ENCODE data around the gene MYO15B. TPM values are rescaled to one million over a fixed set of nuclear protein-coding genes. Genes with fewer than 3 reads are reported as not detected.

The MYO15B gene
- total RNA-seq, 2 experiments from 2014 or later: 17.8 to 18.9 TPM

GRCh38 chr17:75617218-75617617 is 29.6 kb downstream of the MYO15B start:
- no peak overlapping the region for H3K4me3 Mint-ChIP-seq
- H3K27ac Mint-ChIP-seq: no peak overlapping the region
- no peaks in the 10 kb centered on the region for H3K9me3 Mint-ChIP-seq
- no peaks in the 10 kb centered on the region for H3K36me3 Mint-ChIP-seq
- DNase-seq: no peak
- H3K4me1 Mint-ChIP-seq: no peaks in the 10 kb centered on the region
- H3K27me3 Mint-ChIP-seq: no peaks in the 10 kb centered on the region

DNA sequence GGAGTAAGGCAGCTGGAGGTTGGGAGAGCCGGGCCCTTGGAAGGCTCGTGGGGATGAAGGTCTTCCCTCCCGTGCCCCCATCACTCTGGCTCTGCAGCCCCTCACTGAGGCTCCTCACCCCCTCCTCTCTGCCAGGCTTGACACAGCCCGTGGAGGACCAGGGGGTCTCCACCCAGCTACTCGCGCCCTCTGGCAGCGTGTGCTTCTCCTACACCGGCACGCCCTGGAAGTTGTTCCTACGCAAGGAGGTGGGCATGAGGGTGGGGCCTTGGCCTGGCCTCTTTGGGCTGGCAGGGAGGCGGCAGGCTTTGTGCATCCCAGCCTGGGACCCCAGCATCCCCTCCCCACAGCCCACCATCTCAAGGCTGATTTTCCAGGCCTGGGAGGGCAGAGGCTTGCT is 30.1 kb downstream of the MYO15B start:
- H3K36me3 Mint-ChIP-seq: no peaks in the 10 kb centered on the region
- no peaks in the 10 kb centered on the region for H3K9me3 Mint-ChIP-seq
- H3K4me3 Mint-ChIP-seq: no peak overlapping the region
- H3K27me3 Mint-ChIP-seq: no peaks in the 10 kb centered on the region
- DNase-seq: no peak
- no peaks in the 10 kb centered on the region for H3K4me1 Mint-ChIP-seq
- no peak overlapping the region for H3K27ac Mint-ChIP-seq

DNA sequence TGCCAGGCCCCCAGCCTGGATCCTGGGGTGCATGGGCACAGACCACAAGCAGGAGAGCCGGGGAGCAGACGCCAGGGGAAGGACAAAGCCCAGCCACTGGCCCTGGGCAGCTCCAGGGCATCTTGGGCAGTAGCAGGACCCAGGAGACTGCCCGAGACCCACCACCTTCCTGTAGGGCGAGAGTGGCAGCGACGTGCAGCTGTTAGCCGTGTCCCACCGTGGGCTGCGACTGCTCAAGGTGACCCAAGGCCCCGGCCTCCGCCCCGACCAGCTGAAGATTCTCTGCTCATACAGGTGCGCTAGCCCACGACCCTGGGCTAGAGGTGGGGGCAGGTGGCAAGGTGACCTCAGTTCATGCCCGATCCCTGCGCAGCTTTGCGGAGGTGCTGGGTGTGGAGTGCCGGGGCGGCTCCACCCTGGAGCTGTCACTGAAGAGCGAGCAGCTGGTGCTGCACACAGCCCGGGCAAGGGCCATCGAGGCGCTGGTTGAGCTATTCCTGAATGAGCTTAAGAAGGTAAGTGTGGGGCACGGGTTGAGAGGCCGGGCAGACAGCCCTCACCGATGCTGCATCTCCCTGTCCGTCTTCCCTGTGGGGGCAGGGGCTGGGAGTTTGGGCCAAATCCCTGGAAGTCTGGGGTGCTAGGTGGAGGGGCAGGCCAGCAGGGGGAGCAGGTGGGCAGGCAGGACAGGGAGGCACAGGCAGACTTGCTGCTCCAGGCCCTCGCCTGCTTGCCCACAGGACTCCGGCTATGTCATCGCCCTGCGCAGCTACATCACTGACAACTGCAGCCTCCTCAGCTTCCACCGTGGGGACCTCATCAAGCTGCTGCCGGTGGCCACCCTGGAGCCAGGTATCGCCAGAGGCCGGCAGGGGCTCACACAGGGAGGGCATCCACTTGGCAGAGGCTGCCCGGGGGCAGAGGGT is 32.2 kb downstream of the MYO15B start:
- no peaks in the 10 kb centered on the region for H3K27me3 Mint-ChIP-seq
- H3K27ac Mint-ChIP-seq: no peak overlapping the region
- H3K4me3 Mint-ChIP-seq: no peak overlapping the region
- H3K4me1 Mint-ChIP-seq: no peaks in the 10 kb centered on the region
- H3K9me3 Mint-ChIP-seq: no peaks in the 10 kb centered on the region
- H3K36me3 Mint-ChIP-seq: no peaks in the 10 kb centered on the region
- peak; percentile 24 for DNase-seq

DNA sequence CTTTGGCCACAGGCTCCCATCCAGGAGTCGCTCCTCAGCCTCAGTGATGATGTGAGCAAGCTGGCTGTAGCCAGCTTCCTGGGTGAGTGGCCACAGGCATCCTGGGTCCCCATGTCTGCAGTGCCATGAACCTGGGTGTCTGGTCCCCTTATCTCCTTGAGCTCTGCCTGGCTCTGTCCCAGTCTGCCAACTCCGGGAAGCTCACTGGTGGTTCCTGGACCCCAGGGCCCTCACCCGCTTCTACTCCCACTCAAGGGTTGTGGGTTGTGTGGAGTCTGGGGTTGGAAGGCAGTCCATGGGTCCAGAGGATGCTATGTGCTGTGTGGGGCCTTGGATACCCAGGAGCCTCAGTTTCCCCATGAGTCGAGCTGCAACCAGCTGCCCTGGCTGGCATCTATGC is 33.9 kb downstream of the MYO15B start:
- Mint-ChIP-seq H3K27ac (no peak overlapping the region), H3K27me3 (no peaks in the 10 kb centered on the region)

DNA sequence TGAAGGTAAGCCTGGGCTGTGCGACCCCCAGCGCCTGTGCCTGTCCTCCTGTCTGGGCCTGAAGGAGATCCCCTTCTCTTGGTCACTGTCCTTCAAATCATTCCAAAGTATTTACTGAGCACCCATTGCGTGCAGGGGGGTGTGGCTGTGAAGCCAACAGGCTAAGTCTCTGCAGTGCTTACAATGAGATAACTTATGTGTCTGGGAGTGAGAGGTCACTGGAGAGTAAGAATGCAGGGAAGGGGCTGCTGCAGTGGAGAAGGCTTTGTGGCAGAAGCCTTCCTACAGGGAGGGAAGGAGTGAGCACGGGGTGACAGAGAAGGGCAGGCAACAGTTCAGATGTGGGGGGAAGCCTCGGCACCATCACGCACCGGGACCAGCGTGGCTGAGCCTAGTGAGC is 34.5 kb downstream of the MYO15B start:
- Mint-ChIP-seq H3K9me3 (no peaks in the 10 kb centered on the region), H3K27ac (no peak overlapping the region), H3K4me1 (no peaks in the 10 kb centered on the region), H3K4me3 (no peak overlapping the region), H3K27me3 (no peaks in the 10 kb centered on the region), H3K36me3 (no peaks in the 10 kb centered on the region)
- no peak for DNase-seq

More for the DNA sequence above, 33.9 kb downstream of the MYO15B start:
- Mint-ChIP-seq H3K4me1 (no peaks in the 10 kb centered on the region), H3K36me3 (no peaks in the 10 kb centered on the region), H3K4me3 (no peak overlapping the region), H3K9me3 (no peaks in the 10 kb centered on the region)
- no peak for DNase-seq

DNA sequence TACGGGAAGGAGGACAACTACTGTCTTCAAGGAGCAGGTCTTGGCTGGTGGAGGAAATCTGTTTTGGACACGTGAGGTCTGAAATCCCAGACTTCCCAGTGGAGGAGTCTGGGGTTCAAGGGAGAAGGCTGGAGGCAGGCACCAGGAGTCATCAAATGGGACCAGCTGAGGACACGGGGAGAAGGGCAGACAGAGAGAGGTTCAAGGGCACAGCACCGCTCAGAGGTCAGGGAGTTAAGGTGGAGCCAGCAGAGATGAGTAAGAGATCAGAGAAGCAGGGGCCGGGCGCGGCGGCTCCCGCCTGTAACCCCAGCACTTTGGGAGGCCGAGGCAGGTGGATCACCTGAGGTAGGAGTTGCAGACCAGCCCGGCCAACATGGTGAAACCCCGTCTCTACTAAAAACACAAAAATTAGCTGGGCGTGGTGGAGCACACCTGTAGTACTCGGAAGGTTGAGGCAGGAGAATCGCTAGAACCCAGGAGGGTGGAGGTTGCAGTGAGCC is 35.2 kb downstream of the MYO15B start:
- H3K9me3 Mint-ChIP-seq: no peaks in the 10 kb centered on the region
- H3K36me3 Mint-ChIP-seq: no peaks in the 10 kb centered on the region

GRCh38 chr17:75623386-75623785 is 35.8 kb downstream of the MYO15B start:
- Mint-ChIP-seq H3K4me3 (no peak overlapping the region), H3K27ac (no peak overlapping the region), H3K4me1 (no peaks in the 10 kb centered on the region), H3K9me3 (no peaks in the 10 kb centered on the region), H3K27me3 (no peaks in the 10 kb centered on the region), H3K36me3 (no peaks in the 10 kb centered on the region)
- no peak for DNase-seq

More for the DNA sequence above, 35.2 kb downstream of the MYO15B start:
- Mint-ChIP-seq H3K27ac (no peak overlapping the region), H3K4me1 (no peaks in the 10 kb centered on the region), H3K4me3 (no peak overlapping the region), H3K27me3 (no peaks in the 10 kb centered on the region)
- DNase-seq: no peak

DNA sequence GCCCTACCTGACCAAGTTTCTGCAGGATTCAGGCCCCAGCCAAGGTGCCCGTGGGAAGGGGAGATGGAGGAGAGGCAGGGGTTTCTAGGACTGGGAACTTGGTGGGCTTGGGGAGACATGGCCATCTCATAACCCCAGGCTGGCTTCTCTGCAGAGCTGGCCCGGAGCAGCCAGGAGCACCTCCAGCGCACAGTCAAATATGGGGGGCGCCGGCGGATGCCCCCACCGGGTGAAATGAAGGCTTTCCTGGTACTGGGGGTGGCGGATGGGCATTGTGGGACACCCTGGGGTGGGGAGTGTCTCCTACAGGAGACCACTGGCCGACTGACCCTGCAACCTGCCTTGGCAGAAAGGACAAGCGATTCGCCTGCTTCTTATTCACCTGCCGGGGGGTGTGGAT is 36.4 kb downstream of the MYO15B start:
- Mint-ChIP-seq H3K36me3 (no peaks in the 10 kb centered on the region), H3K27ac (no peak overlapping the region), H3K4me3 (no peak overlapping the region), H3K9me3 (no peaks in the 10 kb centered on the region), H3K27me3 (no peaks in the 10 kb centered on the region), H3K4me1 (no peaks in the 10 kb centered on the region)
- no peak for DNase-seq

- H3K27ac Mint-ChIP-seq: no peak overlapping the region
- H3K27me3 Mint-ChIP-seq: no peaks in the 10 kb centered on the region
- H3K4me3 Mint-ChIP-seq: no peak overlapping the region
- DNase-seq: no peak
- H3K36me3 Mint-ChIP-seq: no peaks in the 10 kb centered on the region
- no peaks in the 10 kb centered on the region for H3K9me3 Mint-ChIP-seq
- no peaks in the 10 kb centered on the region for H3K4me1 Mint-ChIP-seq
Measured at GRCh38 chr17:75624714-75625345, 37.2 kb downstream of the MYO15B start.

GRCh38 chr17:75625813-75626486 is 38.4 kb downstream of the MYO15B start:
- H3K36me3 Mint-ChIP-seq: no peaks in the 10 kb centered on the region
- no peaks in the 10 kb centered on the region for H3K4me1 Mint-ChIP-seq
- no peaks in the 10 kb centered on the region for H3K9me3 Mint-ChIP-seq
- H3K27ac Mint-ChIP-seq: no peak overlapping the region
- no peak overlapping the region for H3K4me3 Mint-ChIP-seq
- H3K27me3 Mint-ChIP-seq: no peaks in the 10 kb centered on the region
- peak; percentile 36 for DNase-seq

GRCh38 chr17:75626496-75627038 is 39.0 kb downstream of the MYO15B start:
- no peak for DNase-seq
- no peak overlapping the region for H3K4me3 Mint-ChIP-seq
- no peaks in the 10 kb centered on the region for H3K36me3 Mint-ChIP-seq
- no peaks in the 10 kb centered on the region for H3K4me1 Mint-ChIP-seq
- H3K9me3 Mint-ChIP-seq: no peaks in the 10 kb centered on the region
- H3K27ac Mint-ChIP-seq: no peak overlapping the region
- H3K27me3 Mint-ChIP-seq: no peaks in the 10 kb centered on the region

DNA sequence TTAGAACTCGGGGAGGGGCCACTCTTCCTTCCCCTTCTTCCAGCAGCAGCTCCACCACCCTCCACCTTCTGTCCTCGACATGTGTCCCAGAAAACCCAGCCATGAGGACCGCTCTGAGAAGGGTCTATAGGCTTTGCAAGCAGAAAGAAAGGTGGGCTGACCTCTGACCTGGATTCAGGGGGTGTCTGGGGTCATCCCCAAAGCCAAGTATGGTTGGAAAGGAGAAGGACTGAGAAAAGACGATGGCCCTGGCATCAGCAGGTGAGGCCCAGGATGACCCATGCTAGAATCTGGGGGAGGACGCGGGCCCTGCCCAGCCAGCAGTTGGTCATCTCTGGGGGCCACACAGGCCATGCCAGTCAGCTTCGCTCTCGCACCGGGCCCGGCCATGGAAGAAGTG is 39.5 kb downstream of the MYO15B start:
- no peak for DNase-seq
- Mint-ChIP-seq H3K36me3 (no peaks in the 10 kb centered on the region), H3K27ac (no peak overlapping the region), H3K4me1 (no peaks in the 10 kb centered on the region), H3K9me3 (no peaks in the 10 kb centered on the region), H3K27me3 (no peaks in the 10 kb centered on the region), H3K4me3 (no peak overlapping the region)

DNA sequence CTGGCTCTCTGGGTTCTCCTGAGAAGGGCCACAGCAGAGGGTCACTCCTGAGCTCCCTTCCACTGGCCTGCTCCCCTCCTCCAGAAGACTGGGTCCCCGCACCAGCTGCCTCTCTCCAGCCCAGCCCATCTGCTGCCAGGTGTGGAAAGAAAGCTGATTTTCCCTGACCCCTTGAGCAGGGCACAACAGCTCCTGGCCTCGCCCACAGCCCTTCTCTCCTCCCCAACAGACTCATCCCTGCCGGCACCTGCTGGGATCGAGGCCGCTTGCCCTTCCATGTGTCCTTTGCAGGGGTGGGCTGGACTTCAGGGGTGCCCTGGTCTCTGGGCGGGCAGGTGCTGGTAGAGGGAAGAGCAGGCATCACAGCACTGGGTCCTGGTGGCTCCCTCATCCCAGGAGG is 40.8 kb downstream of the MYO15B start:
- H3K4me1 Mint-ChIP-seq: peaks cover under 1% of the 10 kb centered on the region
- H3K9me3 Mint-ChIP-seq: no peaks in the 10 kb centered on the region

DNA sequence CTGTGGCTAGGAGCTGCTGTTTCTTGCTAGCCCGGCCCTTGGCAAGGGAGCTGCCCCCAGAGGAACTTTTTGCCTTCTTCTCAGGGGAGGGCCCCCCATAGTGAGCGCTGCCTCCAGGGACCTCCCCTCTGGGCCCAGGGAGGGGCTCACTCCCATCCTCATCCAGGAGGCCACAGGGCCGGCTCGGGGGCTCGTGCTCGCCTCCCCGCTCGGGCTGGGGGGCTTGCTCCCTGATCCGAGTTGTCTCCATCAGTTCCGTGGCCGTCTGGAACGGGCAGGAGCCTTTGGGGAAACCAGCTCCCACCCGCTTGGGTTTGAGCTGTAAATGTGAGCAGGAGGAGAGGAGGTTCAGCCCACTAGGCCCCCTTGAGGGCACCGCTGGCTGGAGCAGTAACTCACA is 41.6 kb downstream of the MYO15B start:
- H3K36me3 Mint-ChIP-seq: no peaks in the 10 kb centered on the region
- H3K27me3 Mint-ChIP-seq: no peaks in the 10 kb centered on the region
- no peak overlapping the region for H3K4me3 Mint-ChIP-seq
- peaks cover 5% of the 10 kb centered on the region for H3K4me1 Mint-ChIP-seq
- no peaks in the 10 kb centered on the region for H3K9me3 Mint-ChIP-seq
- H3K27ac Mint-ChIP-seq: no peak overlapping the region
- no peak for DNase-seq

More for the DNA sequence above, 40.8 kb downstream of the MYO15B start:
- H3K27me3 Mint-ChIP-seq: no peaks in the 10 kb centered on the region
- no peak overlapping the region for H3K27ac Mint-ChIP-seq
- no peak overlapping the region for H3K4me3 Mint-ChIP-seq
- no peaks in the 10 kb centered on the region for H3K36me3 Mint-ChIP-seq
- DNase-seq: no peak
